Stimulated activated CD4-positive, alpha-beta T cell treated with anti-CD3 and anti-CD28 coated beads, Interleukin-15, amount 100 ng/mL, for 48 hours (primary cell): ENCODE results near the gene NEK3.
"Not testable (repeated sequence)": the region's sequence is repeated elsewhere in the genome, so short reads cannot be mapped to it uniquely, and the experiment has no call there.

Source experiments
- DNase-seq, 2 donors: peaks; one replicate each; pipeline ENCODE4 v3.0.0-alpha.2; 2020; ENCODE audit warnings: low read depth in 2 of 2

The NEK3 gene

DNA sequence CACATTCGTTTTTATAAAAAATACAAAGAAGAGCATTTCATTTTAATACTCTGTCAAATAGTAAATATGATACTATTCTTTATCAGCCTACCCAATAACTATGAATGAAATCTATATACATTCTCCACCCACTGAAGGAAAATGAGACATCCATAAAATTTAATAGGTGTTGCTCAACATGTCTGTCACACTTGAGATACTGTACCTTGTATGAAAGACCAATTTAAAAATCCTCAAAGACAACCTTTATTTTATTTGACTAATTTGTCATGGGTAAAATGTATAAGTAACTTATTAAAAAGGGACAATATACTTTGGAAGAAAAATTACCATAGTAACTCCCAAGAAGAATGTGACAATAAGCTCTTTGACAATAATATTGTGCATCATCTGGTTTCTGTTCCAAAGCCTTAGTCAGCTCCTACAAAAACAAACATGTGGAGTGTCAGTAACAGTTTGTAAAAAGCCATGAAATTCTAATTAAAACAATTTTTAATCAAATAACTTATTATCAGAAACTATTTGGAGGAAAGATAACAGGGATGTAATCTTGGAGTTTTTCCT lies 11.5 kb upstream of the NEK3 start:
- not testable (repeated sequence) for DNase-seq

DNA sequence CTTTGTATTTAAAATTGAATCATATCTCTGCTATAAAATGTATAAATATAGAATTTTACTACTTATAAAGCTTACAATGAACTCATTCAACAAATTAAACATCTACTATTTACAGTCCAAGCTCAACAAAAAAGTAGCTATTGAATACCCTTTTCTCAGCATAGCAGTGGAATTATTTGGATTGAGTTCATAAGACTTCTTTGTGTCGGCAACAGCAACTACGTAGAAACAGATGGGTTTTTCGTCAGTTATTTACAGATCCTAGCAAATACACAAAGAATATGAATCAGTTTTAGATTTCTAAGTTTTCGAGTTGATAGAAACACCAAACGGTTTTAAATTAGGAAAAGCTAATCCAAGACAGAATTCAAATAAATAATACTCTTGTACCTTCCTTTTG lies 10.4 kb upstream of the NEK3 start:
- DNase-seq = no peak

DNA sequence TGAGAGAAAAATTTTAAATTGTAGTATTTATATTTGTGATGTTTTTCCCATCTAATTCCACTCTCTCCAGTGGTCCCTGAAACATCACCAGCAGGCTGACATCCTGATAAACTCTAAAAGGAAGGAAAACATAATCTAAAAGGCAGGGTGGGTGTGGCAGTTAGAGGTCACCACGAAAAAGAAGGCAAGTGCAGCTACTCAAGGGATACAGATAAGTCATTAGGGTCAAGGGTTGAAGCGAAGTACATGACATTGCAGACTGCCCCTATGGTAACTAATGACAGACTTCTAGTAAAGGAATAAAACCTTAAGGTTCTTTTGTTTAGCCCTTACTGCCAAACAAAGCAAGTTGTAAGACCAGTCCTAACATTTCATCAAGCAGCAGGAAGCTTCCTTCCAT lies 6.0 kb upstream of the NEK3 start:
- no peak for DNase-seq

DNA sequence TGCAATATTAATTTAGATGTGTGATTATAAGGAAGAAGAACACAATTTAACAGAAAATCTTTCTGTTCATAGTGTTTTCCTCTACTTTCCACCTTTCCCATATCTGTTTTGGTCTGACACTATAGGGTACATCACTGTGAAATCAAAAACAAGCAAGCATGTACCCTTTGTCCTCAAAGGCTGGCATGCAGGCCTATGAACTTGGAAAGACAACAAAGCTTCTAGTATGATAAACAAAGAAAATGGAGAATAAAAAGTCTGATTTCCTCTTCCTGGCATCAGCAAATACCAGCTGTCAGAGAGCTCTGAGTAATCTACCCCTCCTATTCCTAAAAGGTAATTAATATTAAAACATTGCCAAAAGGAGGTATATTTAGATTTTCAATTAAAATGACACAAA lies 5.6 kb upstream of the NEK3 start:
- no peak for DNase-seq

DNA sequence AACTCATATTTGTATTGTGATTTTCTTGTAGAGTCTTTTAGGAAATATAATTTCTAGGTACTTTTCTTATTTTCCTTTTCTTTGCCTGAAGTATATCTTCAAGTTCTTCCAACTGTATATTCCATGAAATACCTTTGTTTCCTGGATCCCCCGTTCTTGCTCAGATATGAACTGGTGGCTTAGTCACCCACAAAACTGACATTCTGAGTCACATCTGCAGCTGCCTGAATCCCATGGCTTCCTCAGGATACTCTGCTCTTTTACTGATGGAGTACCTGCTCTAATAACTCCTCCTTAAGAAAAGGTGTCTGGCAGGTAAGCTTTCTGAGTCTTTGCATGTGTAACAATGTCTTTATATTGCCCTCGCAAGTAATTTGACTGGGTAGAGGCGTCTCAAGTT lies 4.5 kb upstream of the NEK3 start:
- DNase-seq = not testable (repeated sequence)

DNA sequence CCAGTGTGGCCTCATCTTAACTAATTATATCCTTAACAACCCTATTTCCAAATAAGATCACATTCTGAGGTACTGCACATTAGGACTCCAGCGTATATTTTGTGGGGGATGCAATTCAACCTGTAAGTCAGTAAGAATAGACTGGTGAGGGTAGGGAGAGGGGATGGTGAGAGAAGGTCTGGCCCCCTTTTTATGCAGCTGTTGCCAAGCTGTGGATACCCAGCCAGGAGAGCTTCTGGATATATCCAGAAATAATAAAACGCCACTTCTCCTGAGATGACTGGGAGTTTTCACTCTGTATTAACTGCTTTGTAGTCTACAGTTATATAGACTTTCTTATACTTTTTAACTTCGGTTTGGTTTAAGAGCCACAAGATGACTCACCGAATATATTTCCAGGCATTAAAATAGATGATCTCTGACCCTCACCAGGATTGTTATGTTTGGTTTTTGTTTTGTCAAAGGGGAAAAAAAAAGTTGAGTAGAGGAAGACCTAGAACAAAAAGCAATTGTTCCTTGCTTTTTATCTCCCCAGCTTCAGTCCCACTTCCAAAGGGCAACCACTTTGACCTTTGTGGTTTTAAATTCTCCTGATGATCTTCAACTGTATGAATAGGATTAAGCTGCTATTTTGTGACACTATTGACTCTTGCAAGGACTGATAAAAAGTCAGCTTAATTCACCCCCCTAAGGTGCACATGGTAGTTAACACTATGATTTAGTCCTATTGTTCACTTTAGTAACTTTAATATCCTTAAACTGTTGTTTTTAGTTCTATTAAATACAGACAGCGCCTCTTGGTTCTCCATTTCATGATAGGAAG lies 3.1 kb upstream of the NEK3 start:
- no peak for DNase-seq

DNA sequence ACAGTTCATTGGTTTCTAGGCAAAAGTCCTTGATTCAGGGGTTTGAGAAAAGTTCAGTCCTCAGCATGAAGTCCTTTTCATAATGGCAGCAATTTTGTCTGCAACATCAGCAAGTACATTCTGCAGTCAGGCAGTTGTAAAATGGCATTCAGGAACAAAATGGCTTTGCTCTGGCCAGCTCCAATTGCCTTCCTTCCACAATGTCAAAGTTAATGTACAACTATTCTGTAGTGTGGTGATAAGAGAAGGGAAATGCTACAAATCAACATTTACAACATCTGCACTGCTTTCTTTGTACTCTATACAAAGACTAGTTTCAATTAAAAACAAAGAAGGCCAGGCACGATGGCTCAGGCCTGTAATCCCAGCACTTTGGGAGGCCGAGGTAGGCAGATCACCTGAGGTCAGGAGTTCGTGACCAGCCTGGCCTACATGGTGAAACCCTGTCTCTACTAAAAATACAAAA lies 1.8 kb upstream of the NEK3 start:
- no peak for DNase-seq

DNA sequence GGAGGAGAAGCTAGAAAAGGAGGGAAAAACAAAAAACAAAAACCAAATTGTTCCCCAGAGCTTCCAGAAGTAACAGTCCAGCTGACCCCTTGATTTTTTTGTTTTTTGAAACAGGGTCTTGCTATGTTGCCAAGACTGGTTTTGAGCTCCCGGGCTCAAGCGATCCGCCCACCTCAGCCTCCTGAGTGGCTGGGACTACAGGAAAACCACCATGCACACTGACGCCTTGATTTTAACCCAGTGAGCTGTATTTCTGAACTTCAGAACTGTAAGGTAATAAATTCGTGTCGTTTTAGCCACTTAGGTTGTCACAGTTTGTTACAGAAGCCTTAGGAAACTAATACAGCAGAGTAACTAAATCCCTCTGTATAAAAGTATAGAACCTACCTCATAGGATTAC lies 1.1 kb upstream of the NEK3 start:
- DNase-seq = no peak

DNA sequence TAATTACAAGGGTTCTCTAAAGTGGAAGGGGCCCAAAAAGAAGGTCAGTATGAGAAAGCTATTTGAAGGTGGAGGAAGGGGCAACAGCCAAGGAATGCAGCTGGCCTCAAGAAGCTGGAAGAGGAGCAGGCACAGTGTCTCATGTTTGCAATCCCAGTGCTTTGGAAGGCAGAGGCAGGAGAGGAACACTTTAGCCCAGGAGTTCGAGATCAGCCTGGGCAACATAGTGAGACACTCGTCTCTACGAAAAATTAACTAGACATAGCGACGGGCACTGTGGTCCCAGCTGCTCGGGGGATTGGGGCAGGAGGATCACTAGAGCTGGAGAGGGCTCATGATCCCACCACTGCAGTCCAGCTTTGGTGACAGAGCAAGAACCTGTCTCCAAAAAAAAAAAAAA lies 656 bp upstream of the NEK3 start:
- no peak for DNase-seq

DNA sequence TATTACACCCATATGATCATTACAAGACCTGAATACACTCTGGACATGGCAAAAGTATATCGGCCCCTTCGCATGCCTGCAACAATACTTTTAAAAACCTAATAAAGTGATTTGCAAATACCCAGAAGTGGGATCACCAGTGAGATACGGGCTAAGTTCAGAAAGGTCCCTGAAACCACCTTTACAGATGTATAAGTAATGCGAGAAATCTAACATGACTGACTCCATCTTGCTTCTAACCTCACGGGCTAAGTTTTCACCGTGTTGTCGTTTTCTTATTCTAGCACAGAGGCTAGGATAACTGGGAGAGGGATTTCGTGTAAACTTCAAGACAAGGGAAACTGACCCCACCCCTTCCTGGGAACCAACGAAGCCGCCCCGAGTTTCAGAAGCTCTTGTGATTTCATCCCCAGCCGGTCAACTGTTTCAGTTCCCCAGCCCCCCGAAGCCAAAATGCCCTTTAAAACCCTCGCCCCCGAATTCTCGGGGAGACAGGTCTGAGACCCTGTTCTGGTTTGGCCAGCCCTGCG lies 703 bp downstream of the NEK3 start:
- DNase-seq = no peak

DNA sequence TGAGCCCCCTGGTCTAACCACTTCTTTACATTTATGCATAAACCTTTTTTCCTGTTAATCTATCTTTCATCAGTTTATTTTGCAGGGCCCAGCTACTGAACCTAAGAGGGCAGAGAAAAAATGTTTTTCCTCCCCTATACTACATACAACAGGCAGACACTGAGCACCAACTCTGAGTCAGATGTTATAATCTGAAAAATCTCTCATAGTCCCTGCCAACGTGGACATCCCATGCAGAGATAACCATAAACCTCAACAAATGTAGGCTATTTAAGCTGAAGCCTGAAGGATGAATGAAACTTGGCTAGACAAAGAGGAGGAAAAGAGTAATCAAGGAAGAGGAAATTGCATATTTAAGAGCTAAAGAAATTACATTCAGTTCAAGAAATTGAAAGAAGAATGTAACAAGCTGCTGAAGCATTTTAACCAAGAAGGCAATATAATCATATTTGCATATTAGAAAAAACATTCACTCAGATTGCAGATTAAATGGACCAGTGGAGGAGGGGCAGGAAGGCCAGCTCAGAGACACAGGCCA lies 2.6 kb downstream of the NEK3 start:
- no peak for DNase-seq

DNA sequence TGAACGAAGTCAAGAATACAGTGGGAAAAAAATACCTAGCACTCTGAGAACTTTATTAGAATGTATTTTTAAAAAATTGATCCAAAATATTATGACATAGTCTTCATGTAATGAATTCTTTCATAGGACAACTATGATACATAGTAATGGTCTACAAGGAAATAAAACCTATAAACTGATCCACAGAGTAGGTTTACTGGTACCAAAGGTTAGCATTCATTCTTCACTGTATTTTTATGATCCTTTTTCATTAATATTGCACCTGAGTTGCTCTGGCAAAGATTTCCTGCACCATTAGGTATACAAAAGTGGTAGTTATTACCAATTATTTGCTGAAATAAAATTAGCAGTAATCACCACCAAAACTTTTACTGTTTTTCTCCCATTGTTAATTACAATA lies 4.2 kb downstream of the NEK3 start:
- no peak for DNase-seq

DNA sequence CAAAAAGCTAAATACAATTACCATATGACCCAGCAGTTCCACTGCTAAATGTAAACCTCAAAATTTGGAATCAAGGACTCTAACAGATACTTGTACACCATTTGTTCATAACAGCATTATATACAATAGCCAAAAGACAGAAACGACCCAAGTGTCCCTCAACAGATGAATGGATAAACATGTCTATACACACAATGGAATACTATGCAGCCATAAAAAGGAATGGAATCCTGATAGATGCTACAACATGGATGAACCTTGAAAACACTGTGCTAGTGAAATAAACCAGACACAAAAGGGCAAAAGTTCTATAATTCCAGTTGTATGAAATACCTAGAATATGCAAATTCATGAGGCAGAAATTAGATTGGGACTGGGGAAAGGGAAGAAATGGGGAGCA lies 12.2 kb downstream of the NEK3 start:
- no peak for DNase-seq

DNA sequence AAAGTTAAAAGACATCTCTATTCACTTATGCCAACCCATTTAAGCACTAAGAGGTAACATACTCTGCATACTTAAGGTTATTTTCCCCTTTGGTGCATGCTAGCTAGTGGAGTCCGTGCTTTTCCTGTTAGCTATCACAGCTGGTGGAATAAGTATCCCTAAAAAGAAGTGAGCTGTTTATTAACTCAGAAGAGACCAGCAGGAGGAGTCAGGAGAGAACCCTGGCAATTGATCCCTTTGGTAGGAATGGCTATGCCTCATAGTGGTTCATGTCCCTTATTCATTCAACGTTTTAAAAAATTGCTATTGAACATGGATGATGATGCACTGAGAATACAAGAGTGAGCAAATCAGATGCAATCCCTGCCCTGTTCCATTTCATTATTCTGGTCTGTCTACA lies 18.1 kb downstream of the NEK3 start:
- no peak for DNase-seq

DNA sequence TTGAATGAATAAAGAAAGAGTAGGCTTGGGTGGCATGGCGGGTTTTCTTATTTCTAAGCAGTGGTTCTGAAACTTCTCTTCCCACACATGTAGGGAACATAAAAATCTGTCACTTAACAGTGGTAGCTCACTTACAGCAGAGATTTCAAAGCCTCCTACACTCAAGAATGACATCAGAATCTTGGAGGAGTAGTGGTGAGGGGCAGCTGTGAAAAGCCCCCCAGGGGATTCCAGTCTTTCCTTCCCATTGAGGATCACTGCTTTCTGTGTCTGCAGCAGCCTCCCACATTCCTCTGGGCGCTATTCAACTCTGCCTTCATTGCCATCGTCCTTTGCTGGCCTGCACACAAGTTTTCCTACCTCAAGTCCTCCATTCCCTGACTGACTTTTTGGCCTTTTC lies 21.9 kb downstream of the NEK3 start:
- DNase-seq = no peak

DNA sequence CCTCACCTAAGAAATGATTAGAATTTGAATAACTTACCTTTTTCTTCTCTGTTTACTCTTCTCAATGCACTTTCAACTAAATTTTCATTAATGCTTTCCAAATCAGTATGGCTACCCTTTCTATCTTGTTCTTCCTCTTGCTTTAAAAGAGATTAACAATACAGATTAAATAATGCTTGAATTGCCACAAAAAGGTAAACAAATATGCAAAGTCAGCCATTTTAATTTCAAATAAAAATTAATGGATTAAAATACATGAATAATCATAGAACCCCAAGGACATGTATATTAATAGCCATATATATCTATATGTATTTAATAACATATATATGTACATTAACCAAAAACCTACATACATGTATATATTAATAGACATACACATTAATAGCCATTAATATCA lies 22.6 kb downstream of the NEK3 start:
- DNase-seq = no peak

DNA sequence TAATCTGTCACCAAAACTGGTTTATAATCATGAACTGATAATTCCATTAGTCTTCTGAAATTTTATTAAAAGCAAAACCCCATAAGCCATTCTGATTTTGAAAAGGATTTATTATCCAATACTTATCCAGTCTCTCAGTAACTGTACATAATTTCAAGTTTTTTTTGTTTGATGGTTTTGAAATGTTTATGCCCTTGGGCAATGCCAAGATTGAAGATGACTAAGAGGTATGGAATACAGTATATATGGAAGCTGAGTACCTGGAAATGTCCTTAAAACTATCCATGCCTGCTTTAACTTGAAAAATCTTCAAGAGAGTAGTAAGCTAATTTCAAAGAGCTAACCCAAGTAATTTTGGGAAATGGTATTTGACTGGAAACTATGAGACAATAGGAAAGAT lies 28.8 kb downstream of the NEK3 start:
- no peak for DNase-seq

DNA sequence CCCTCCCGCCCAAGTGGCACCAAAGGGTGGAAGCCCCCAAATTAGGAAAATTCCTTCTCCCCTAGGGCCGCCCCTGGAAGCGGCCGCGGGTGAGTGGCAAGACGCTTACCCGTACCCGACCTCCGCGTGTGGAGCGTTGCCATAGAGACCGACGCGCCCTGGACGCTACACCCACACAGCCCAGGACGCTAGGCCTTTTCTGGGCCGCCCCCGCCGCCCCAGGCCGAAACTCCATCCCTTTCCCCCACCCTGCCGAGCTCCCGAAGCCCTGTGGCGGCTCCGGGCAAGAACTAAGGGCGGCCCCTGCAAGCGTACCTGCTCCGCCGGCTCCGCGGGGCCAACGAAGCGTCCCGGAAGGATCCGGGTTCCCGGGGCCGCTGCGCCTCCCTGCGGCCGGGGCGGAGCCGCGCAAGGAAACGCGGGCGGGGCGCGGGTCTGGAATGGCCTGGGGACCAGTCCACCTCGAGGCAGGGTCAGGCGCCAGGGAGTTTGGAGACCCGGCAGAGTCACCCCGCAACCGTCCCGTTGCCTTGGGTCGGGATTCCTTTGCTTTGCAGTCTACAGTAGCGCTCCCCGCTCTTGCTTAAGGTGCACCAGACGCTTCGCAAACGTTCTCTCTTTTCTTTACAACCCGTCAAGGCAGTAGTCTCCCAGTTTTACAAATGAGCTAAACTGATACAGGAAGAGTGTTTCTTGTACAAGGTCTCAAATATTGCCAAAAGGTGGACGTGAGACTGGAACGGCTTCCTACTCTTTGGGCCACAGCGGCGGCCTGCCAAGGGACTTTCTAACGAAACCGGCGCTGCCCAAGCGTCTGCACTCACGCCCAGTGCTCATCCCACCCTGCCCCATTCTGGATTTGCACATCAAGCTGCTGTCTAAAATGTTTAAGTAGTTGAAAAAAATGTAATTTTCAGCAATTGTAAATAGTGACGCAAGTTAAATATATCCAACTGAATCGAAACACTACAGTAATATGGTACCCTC lies 30.4 kb downstream of the NEK3 start, which contains the start of gene NEK5:
NEK5 (minus strand) TSS at position 360 of the 987 bp plus-strand sequence. CDS start 1,591 bp downstream, outside the sequence.
- peak; percentile 20 to 34 for DNase-seq

DNA sequence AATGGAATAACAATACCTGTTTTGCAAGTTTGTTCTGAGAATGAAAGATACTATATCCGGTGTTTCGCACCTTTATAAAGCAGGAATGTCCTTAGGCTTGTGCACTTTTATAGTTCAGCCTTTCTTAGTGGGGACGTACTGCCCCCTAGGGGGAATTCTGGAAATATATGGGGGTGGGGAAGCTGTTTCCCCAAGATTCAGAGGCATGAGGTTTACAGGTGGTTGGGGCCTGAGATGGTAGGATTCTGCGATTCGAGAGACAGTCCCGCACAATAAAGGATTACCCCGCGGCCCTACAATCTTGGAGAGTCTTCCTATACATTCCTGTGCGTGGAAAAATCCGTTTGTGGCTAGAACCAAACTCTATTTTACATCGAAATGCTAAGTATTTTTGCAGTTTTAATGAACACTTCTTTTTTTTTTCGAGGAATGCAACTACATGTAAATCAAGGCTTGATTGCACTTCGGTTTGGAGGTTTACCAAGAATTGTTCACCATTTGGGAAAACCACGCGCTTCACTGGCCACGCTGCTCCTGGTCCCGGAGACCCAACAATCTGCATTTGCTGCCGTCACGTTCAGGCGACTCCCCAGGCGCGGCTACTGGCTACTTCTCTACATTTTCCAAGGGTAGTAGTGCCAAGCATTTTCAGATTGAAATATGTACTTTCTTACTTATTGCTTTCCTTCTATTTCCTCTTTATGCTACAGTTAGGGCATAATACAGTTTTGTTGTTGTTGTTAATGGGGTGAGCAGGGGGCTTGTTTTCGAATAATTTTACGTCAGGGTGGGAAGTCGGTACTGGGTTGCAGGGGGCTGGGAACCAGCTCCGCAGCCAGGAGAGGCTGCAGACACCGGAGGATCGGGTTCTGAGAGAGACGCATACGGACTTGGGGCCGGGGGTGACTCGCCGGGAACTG lies 31.4 kb downstream of the NEK3 start:
- peak; percentile 12 to 26 for DNase-seq

DNA sequence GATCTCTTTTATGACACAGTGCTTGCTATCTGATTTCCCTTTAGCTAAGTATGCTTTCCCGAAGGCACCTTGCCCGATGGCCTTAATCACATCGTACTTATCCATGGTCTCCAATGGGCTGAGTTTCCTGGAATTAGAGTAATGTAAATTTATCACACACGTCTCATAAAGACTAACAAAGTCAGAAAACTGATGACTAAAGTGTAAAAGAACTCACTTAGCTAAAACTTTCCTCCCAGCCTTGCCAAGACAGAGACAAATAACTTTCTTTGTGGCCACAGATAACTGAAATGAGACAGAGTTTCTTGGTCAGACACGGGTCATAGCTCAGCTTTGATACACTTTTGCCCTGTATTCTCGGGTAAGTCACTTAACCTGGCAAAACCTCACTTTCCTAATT lies 32.0 kb downstream of the NEK3 start:
- no peak for DNase-seq

DNA sequence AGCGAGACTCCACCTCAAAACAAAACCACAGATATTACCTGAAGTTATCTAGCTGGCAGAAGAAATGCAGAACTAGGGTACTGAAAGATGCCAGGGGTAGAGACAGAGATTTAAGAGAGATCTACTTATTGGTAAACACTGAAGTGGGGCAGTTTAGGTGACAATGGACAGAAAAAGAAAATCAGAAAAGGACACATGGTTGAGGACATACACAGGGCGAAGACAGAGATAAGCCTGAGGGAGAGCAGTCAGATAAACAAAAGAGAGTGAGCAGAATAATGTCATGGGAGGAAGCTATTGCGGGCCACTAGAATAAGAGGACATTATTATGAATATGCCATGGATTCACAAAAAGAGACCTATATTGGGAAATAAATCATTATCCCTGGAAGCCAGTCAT lies 33.9 kb downstream of the NEK3 start:
- DNase-seq = no peak
